Fibroblast of pulmonary artery (primary cell): ENCODE measurements around the gene CENPL.

ENCODE experiments used
- DNase-seq: peaks from one replicate; pipeline ENCODE4 v3.0.0-alpha.2; 2010; ENCODE audit warnings: low read depth
- H3K4me3 ChIP-seq: replicated peaks from 2 replicates; pipeline ENCODE4 v1.5.1; 2011; ENCODE audit warnings: low read depth, mild to moderate bottlenecking, control low read depth, low read length, moderate library complexity
- TF ChIP-seq, protein P1 (sequence below): IDR thresholded peaks from 2 replicates; pipeline ENCODE4 v1.5.1; 2011; ENCODE audit warnings: mild to moderate bottlenecking, control low read depth, low read length, inconsistent platforms; ENCODE audit errors: missing control alignments

Gene CENPL

DNA sequence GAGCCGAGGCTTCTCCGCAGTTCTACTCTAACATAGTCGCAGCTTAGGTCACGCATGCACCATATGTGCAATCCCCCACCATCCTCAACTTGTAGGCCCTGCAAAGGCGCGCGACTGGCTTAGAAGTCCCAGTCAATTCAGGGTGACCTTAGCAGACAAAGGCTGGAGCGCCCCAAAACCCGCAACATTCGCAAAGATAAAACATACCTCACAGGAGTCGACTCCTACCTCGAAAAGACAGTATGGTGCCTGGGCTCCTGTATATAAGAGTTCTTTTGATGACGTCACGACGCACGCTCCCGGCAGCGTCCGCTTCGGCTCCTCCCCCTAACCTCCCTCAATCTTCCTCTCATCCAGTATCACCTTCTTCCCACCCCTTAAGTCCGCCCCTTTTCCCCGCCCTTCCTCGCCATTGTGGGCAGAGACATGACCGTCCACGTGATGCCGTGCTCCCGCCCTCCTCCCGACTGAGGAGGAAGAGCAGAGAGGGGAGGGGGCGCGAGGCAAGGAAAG lies 43.1 kb upstream of the CENPL start, which contains the start of gene GAS5:
GAS5 (minus strand) TSS at position 237 of the 513 bp plus-strand sequence.
- peak within 1 kb of the TSS; percentile 96 for H3K4me3 ChIP-seq
- TF ChIP-seq, protein P1, sequence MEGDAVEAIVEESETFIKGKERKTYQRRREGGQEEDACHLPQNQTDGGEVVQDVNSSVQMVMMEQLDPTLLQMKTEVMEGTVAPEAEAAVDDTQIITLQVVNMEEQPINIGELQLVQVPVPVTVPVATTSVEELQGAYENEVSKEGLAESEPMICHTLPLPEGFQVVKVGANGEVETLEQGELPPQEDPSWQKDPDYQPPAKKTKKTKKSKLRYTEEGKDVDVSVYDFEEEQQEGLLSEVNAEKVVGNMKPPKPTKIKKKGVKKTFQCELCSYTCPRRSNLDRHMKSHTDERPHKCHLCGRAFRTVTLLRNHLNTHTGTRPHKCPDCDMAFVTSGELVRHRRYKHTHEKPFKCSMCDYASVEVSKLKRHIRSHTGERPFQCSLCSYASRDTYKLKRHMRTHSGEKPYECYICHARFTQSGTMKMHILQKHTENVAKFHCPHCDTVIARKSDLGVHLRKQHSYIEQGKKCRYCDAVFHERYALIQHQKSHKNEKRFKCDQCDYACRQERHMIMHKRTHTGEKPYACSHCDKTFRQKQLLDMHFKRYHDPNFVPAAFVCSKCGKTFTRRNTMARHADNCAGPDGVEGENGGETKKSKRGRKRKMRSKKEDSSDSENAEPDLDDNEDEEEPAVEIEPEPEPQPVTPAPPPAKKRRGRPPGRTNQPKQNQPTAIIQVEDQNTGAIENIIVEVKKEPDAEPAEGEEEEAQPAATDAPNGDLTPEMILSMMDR = no peak
- peak; percentile 100 for DNase-seq

DNA sequence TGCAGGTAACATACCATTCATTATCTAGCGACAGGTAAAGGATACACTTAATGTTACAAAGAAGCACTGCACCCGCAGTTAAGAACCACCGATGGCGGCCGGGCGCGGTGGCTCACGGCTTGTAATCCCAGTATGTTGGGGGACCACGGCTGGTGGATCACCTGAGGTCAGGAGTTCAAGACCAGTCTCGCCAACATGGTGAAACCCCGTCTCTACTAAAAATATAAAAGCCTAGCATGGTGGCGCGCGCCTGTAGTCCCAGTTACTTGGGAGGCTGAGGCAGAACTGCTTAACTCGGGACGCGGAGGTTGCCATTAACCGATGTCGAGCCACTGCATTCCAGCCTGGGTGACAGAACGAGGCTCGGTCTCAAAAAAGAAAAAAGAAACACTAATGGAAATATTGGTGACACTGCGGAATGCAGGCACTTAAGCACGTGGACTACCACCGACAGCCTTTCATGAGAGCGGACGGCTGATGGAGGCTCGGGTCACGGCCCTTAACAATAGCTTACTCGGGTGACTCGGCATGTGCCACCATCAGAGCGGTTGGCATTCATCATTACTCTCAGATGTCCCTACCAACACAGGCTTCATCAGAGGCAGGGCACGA lies 42.6 kb upstream of the CENPL start:
- TF ChIP-seq, protein P1 = no peak
- no peak for DNase-seq
- H3K4me3 ChIP-seq = peak overlapping the region; percentile 96

DNA sequence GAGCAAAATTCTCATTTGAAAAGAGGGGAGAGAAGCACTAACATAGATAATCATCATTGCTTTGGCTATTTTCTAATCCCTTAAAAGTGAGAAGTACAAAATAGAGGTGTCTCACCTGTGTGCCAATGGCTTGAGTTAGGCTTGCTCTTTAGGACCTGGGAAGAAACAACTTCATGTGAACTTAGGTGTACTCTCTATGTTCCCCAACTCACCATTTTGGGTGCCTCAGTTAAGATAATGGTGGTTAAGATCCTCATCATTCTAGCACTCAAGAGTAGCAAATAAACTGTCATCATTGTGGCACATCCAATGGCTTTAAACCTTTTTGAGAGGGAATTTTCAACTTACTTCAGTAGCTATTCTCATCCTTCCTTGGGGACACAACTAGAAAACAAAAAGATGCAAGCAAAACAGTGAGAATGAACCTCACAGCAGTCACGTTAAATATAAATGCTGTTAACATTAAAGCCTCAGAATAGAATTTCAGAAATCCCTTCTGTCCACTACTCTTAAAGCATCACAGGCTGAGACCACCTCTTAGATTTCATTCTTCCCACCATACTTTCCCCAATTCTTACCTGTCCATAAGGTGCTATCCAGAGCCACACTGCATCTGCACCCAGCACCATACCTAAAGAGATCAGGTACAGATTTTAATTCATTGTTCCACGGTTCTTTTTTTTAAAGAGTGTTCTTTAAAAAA lies 41.9 kb upstream of the CENPL start:
- H3K4me3 ChIP-seq = peak overlapping the region; percentile 96
- TF ChIP-seq, protein P1 = no peak
- no peak for DNase-seq

DNA sequence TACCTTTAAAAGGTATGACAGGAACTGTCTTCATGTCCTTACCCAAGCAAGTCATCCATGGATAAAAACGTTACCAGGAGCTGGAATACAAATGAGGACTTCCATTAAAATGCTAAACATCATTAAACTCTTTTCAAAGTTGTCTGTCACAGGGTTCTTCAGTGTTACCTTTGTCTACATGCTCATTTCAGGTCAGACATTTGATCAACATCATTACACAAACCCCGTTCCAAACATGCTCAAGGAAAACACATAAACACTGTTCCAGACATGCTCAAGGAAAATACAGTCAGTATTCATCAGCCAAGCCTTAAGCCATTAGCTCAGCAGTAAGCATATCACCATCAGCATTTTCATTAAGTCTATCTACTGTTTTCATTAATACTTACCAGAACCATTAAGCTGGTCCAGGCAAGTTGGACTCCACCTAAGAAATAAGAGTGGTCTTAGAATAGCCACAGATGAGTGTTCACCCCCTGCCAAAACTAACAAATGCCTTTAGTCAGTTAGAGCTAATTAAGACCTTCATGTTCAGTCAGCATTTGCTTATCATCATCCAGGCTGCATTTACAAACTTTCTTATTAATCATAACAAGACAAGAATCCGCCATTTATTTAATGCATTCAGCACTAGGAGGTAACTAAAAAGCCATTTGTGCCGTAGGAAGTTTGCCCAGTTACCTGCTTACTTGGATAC lies 40.9 kb upstream of the CENPL start:
- TF ChIP-seq, protein P1 = no peak
- H3K4me3 ChIP-seq = peak overlapping the region; percentile 96
- no peak for DNase-seq

DNA sequence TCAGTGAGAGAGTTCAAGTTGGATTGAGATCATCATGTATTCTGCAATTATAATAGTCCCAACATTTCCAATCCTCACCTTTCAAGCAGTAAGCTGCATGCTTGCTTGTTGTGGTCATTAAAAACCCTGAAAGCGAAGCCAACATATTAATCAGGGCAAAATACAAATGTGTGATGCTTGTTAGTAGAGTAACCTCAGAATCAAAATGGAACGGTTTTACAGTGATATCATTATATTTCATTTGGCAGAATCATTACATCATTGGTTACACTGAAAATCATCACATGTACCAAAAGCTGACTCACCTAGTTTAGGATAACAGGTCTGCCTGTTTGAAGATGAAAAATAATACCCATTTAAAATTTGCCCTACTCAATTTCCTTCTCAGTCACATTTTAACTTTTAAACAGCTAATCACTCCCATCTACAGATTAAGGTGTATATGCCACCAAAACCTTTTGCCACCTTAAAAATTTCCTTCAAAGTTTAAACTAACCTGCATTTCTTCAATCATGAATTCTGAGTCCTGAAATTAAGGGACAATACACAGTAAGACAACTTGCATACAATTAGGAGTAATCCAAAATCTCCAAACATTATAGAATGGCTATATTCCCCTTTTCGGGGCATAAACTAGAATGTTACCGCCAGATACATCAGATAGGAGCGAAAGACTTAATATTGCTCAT lies 39.6 kb upstream of the CENPL start:
- peak overlapping the region; percentile 96 for H3K4me3 ChIP-seq
- no peak for DNase-seq
- TF ChIP-seq, protein P1 = no peak

DNA sequence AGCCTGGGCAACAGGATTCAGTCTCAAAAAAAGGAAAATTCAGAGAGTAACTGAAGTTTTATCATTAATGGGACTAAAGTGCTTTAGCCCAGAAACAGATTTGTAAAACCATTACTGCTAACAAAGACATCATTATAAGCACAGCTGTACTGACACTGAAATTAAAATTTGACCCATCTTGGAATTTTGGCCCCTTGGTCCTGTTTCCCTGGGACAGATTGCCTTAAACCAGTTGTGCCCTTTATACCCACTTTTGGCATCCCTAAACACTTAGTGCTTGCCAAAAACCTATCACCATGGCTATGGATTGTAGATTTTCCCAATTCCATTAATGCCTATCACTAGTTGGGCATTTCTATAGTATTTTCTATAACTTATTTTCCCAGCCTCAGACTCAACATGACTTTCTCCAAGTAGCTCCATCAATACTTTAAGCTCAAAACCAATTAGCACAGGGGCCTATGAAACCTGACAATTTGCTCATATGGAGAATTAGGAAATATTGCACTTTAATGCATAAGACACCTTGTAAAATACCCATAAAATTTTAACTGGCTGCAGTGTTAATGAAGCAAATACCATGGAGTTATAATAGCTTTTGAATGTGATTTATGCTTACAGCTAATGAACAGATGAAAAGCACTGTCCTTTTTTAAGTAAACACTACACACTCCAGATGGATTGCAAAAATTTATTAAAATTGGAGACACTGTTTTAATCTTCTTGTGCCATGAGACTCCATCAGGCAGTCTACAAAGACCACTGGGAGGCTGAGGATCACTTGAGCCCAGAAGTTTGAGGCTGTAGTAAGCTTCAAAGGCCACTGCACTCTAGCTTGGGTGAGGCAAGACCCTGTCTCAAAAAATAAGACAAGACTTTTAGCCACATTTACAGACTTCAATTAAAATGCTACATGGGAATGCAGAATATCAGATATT lies 38.8 kb upstream of the CENPL start:
- no peak for DNase-seq
- TF ChIP-seq, protein P1 = no peak
- no peak overlapping the region for H3K4me3 ChIP-seq
